IPS-20b (cell line): ENCODE measurements around the gene CEP164.
A peak's percentile ranks its signal among the peaks of the same experiment; 100 is the strongest.

Experiments
- H3K27ac ChIP-seq: one replicate; pipeline ENCODE4 v1.5.1; 2013; ENCODE audit warnings: low read length
- H3K27me3 ChIP-seq: 2 replicates; pipeline ENCODE4 v1.6.1; 2013; ENCODE audit warnings: mild to moderate bottlenecking, low read length, inconsistent platforms; ENCODE audit not compliant: insufficient read depth
- H3K36me3 ChIP-seq: 2 replicates; pipeline ENCODE4 v1.6.1; 2013; ENCODE audit warnings: low read depth, mild to moderate bottlenecking, inconsistent platforms, low read length, moderate library complexity; ENCODE audit not compliant: insufficient read depth
- H3K4me1 ChIP-seq: 2 replicates; pipeline ENCODE4 v1.6.1; 2013; ENCODE audit warnings: mild to moderate bottlenecking, control low read depth, inconsistent platforms, low read length, moderate library complexity; ENCODE audit not compliant: insufficient read depth
- H3K4me3 ChIP-seq: 2 replicates; pipeline ENCODE4 v1.5.1; 2013; ENCODE audit warnings: mild to moderate bottlenecking, low read length, inconsistent platforms
- H3K9ac ChIP-seq: 2 replicates; pipeline ENCODE4 v1.6.1; 2013; ENCODE audit warnings: low read depth, mild to moderate bottlenecking, inconsistent platforms, low read length, moderate library complexity
- H3K9me3 ChIP-seq: 2 replicates; pipeline ENCODE4 v1.6.1; 2013; ENCODE audit warnings: mild to moderate bottlenecking, low read depth, low read length, inconsistent platforms; ENCODE audit not compliant: insufficient read depth

Gene CEP164

GRCh38 chr11:117426297-117426685 is 98.6 kb downstream of the CEP164 start:
- Histone ChIP-seq H3K27me3 (peaks cover 16% of the 10 kb centered on the region; the same call in 1 of the 2 replicates), H3K27ac (no peak overlapping the region), H3K4me3 (peak overlapping the region; percentile 32; the same call in 1 of the 2 replicates)

DNA sequence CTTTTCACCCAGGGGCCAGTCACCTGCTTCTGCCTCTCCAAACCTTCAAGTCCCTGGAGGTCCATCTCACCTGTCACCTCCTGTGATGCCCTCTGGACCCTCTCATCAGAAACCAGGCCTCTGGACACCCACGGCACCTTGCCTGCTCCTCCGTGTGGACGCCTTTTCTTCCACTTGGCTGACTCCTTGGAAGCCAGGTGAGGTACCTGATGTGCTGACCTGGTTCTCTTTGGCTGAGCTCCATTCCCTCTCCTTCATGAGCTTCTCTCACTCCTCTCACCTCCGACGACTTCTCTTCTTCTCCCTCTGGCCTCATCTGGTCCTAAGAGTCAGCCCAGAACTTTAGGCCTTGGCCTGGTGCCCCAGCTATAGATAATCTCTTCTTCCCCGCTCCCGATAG is 99.3 kb downstream of the CEP164 start:
- H3K9ac ChIP-seq: no peak overlapping the region
- H3K4me1 ChIP-seq: peaks cover 4% of the 10 kb centered on the region; the same call in 1 of the 2 replicates
- H3K9me3 ChIP-seq: no peaks in the 10 kb centered on the region
- H3K27ac ChIP-seq: no peak overlapping the region
- H3K4me3 ChIP-seq: no peak overlapping the region
- H3K27me3 ChIP-seq: peaks cover 16% of the 10 kb centered on the region; the same call in 1 of the 2 replicates
- no peaks in the 10 kb centered on the region for H3K36me3 ChIP-seq

More at GRCh38 chr11:117426297-117426685, 98.6 kb downstream of the CEP164 start:
- Histone ChIP-seq H3K9ac (no peak overlapping the region), H3K9me3 (no peaks in the 10 kb centered on the region), H3K36me3 (no peaks in the 10 kb centered on the region), H3K4me1 (peaks cover 4% of the 10 kb centered on the region; the same call in 1 of the 2 replicates)

- peaks cover 16% of the 10 kb centered on the region; the same call in 1 of the 2 replicates for H3K27me3 ChIP-seq
- no peaks in the 10 kb centered on the region for H3K36me3 ChIP-seq
- H3K4me3 ChIP-seq: no peak overlapping the region
- H3K9ac ChIP-seq: no peak overlapping the region
- H3K9me3 ChIP-seq: no peaks in the 10 kb centered on the region
- H3K27ac ChIP-seq: no peak overlapping the region
- H3K4me1 ChIP-seq: peaks cover 4% of the 10 kb centered on the region; the same call in 1 of the 2 replicates
Observed at GRCh38 chr11:117427356-117427874, 99.8 kb downstream of the CEP164 start.

- H3K27me3 ChIP-seq: peaks cover 16% of the 10 kb centered on the region; the same call in 1 of the 2 replicates
- no peaks in the 10 kb centered on the region for H3K36me3 ChIP-seq
- no peak overlapping the region for H3K9ac ChIP-seq
- no peaks in the 10 kb centered on the region for H3K9me3 ChIP-seq
- H3K4me3 ChIP-seq: no peak overlapping the region
- peaks cover 4% of the 10 kb centered on the region; the same call in 1 of the 2 replicates for H3K4me1 ChIP-seq
- no peak overlapping the region for H3K27ac ChIP-seq
Observed at GRCh38 chr11:117428186-117428855, 100.7 kb downstream of the CEP164 start.

- Histone ChIP-seq H3K4me1 (peaks cover 4% of the 10 kb centered on the region; the same call in 1 of the 2 replicates), H3K9me3 (no peaks in the 10 kb centered on the region)
Observed at GRCh38 chr11:117428856-117429229, 101.2 kb downstream of the CEP164 start.

GRCh38 chr11:117430293-117430955 is 102.8 kb downstream of the CEP164 start:
- H3K9me3 ChIP-seq: no peaks in the 10 kb centered on the region
- H3K36me3 ChIP-seq: no peaks in the 10 kb centered on the region
- peaks cover 4% of the 10 kb centered on the region; the same call in 1 of the 2 replicates for H3K4me1 ChIP-seq
- no peak overlapping the region for H3K4me3 ChIP-seq
- no peak overlapping the region for H3K27ac ChIP-seq
- H3K9ac ChIP-seq: no peak overlapping the region
- peaks cover 17% of the 10 kb centered on the region; the same call in 1 of the 2 replicates for H3K27me3 ChIP-seq

More at GRCh38 chr11:117428856-117429229, 101.2 kb downstream of the CEP164 start:
- Histone ChIP-seq H3K9ac (no peak overlapping the region), H3K27ac (no peak overlapping the region), H3K4me3 (no peak overlapping the region), H3K36me3 (no peaks in the 10 kb centered on the region), H3K27me3 (peaks cover 16% of the 10 kb centered on the region; the same call in 1 of the 2 replicates)

GRCh38 chr11:117431436-117431835 is 103.8 kb downstream of the CEP164 start:
- Histone ChIP-seq H3K27ac (no peak overlapping the region), H3K4me1 (peaks cover 3% of the 10 kb centered on the region; the same call in 1 of the 2 replicates), H3K4me3 (no peak overlapping the region), H3K27me3 (peaks cover 14% of the 10 kb centered on the region; the same call in 1 of the 2 replicates), H3K9ac (no peak overlapping the region), H3K9me3 (no peaks in the 10 kb centered on the region), H3K36me3 (no peaks in the 10 kb centered on the region)

DNA sequence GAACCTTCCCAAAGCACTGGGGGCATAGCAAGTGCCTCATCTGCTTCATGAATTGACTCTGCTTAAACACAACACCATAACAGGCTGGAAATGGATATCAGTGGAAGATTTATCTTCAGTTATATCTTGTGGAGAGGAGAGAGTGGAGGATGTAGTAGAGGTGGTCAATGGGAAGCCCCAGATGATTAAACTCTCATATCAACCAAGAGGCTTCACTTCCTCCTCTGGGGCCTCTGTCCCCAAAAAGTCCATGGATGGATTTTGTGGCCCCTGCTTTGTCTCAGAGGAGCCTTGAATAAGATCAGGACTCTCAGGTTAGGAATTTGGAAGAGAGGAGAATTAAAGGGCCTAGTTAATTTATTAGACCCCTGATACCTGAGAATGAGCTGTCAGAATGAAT is 106.1 kb downstream of the CEP164 start:
- H3K27me3 ChIP-seq: peaks cover 7% of the 10 kb centered on the region; the same call in 1 of the 2 replicates

GRCh38 chr11:117434481-117434880 is 106.8 kb downstream of the CEP164 start:
- no peak overlapping the region for H3K4me3 ChIP-seq
- H3K36me3 ChIP-seq: no peaks in the 10 kb centered on the region
- H3K4me1 ChIP-seq: no peaks in the 10 kb centered on the region; the same call in 1 of the 2 replicates
- H3K9me3 ChIP-seq: no peaks in the 10 kb centered on the region
- no peak overlapping the region for H3K9ac ChIP-seq
- no peak overlapping the region for H3K27ac ChIP-seq
- H3K27me3 ChIP-seq: peaks cover 7% of the 10 kb centered on the region; the same call in 1 of the 2 replicates

More for the DNA sequence above, 106.1 kb downstream of the CEP164 start:
- H3K36me3 ChIP-seq: no peaks in the 10 kb centered on the region
- H3K27ac ChIP-seq: no peak overlapping the region
- H3K4me1 ChIP-seq: no peaks in the 10 kb centered on the region; the same call in 1 of the 2 replicates
- no peaks in the 10 kb centered on the region for H3K9me3 ChIP-seq
- no peak overlapping the region for H3K9ac ChIP-seq
- no peak overlapping the region for H3K4me3 ChIP-seq

DNA sequence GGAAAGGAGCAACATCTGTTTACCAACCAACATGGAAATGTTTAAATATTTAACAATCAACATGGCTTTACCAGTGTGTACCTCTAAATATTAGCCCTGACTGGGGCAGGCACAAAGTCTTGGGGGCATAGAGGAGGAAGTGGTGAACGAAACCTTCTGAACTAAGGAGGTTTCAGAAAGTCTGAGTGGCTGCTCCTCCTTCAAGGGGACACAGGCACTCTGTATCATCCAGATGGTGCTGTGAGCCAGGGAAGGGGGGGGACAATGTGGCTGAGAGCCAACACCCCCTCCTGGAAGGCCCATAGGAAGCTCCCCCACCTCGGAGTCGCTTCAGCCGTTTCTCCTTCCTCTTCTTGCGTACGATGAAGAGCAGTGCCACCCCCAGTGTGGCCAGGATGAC is 107.7 kb downstream of the CEP164 start:
- Histone ChIP-seq H3K27ac (no peak overlapping the region), H3K9me3 (no peaks in the 10 kb centered on the region), H3K4me1 (no peaks in the 10 kb centered on the region), H3K4me3 (no peak overlapping the region), H3K27me3 (peaks cover 7% of the 10 kb centered on the region; the same call in 1 of the 2 replicates), H3K36me3 (no peaks in the 10 kb centered on the region), H3K9ac (no peak overlapping the region)

DNA sequence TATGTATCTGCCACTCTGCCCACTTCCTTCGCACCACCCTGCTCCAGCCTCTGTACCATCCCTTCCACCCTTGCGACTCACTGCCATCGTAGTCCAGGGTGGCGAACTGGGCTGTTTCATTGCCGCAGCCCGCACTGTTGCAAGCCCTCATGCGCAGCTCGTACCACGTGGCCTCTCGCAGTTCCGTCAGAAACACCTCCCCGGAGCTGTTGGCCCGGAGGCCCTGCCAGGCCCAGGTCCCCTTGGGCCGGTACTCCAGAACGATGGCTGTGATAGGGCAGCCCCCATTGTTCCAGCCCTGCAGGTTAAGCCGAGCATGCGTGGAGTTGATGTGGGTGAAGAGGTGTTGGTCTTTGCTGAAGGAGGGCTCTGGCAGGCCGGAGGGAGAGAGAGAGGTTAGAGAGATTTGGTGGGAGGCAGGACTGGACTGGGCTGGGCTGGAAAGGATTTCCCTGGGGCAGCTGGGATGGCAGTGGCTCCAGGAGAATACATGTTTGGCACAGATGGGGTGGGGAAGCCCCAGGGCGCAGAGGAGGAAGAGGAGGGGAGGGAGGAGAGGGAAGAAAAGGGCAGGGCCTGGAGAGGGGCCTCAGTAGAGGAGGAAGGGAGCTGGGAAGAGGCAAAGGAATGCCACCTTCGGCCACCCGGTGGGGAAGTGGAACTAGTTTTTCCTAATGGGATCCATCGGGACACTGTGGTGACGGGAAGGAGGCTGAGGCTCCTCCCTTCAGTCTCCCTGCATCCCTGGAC is 109.6 kb downstream of the CEP164 start:
- H3K4me1 ChIP-seq: no peaks in the 10 kb centered on the region
- no peaks in the 10 kb centered on the region for H3K9me3 ChIP-seq
- H3K27me3 ChIP-seq: peaks cover 7% of the 10 kb centered on the region; the same call in 1 of the 2 replicates
- H3K9ac ChIP-seq: no peak overlapping the region
- H3K27ac ChIP-seq: no peak overlapping the region
- no peak overlapping the region for H3K4me3 ChIP-seq
- H3K36me3 ChIP-seq: no peaks in the 10 kb centered on the region
